K562 (cell line): Measurements from ENCODE around the gene CELA3B. TPM values are rescaled to one million over a fixed set of nuclear protein-coding genes. Genes with fewer than 3 reads are reported as not detected.

Experiments used
- ELF1 ChIP-seq: fragments of 200-800 bp; sonication (Bioruptor generic); IDR thresholded peaks from 2 replicates; pipeline ENCODE4 v1.6.1; 2016; ENCODE audit warnings: missing genetic modification characterization, missing compliant biosample characterization
- EP400 ChIP-seq: fragments of 450-650 bp; IDR thresholded peaks from 2 replicates; pipeline ENCODE4 v1.6.1; 2017; ENCODE audit warnings: antibody characterized with exemption, mild to moderate bottlenecking, moderate library complexity
- ESRRB ChIP-seq: fragments of 250-450 bp; sonication (Bioruptor Pico); IDR thresholded peaks from 2 replicates; pipeline ENCODE4 v1.5.0; 2020; ENCODE audit warnings: mild to moderate bottlenecking, moderate library complexity, borderline replicate concordance
- FOS ChIP-seq: IDR thresholded peaks from 3 replicates; pipeline ENCODE4 v1.6.1; 2011; ENCODE audit not compliant: insufficient read length; ENCODE audit errors: extremely low read depth
- HNRNPUL1 ChIP-seq: fragments of 200-400 bp; formaldehyde crosslinking; IDR thresholded peaks from 2 replicates; pipeline ENCODE4 v1.6.1; 2017; ENCODE audit warnings: low read length
- IFI16 ChIP-seq: fragments of 250-450 bp; sonication (Bioruptor Pico); IDR thresholded peaks from 2 replicates; pipeline ENCODE4 v2.1.2; 2022; ENCODE audit warnings: mild to moderate bottlenecking, inconsistent platforms
- KDM5B ChIP-seq: fragments of 200-600 bp; sonication (generic); IDR thresholded peaks from 2 replicates; pipeline ENCODE4 v1.6.1; 2012; ENCODE audit warnings: low read depth, mild to moderate bottlenecking, moderate library complexity, low read length, control low read depth, inconsistent platforms; ENCODE audit not compliant: insufficient replicate concordance
- NCOA4 ChIP-seq: fragments of 450-650 bp; IDR thresholded peaks from 2 replicates; pipeline ENCODE4 v1.6.1; 2018; ENCODE audit warnings: mild to moderate bottlenecking; ENCODE audit not compliant: partially characterized antibody
- POLR2AphosphoS2 ChIP-seq: IDR thresholded peaks from 2 replicates; pipeline ENCODE4 v1.6.1; 2012; ENCODE audit warnings: low read length, improper control_type of control experiment
- SUPT5H ChIP-seq: fragments of 450-650 bp; IDR thresholded peaks from 2 replicates; pipeline ENCODE4 v1.6.1; 2016
- WHSC1 ChIP-seq: IDR thresholded peaks from one replicate; pipeline ENCODE4 v1.6.1; 2012; ENCODE audit warnings: low read length, control low read depth, inconsistent platforms
- ZBTB40 ChIP-seq, 2 experiments: fragments of 450-650 bp in 1 of 2; sonication (generic) in 1 of 2; formaldehyde crosslinking in 1 of 2; IDR thresholded peaks; 2 replicates each; pipeline versions ENCODE4 v1.7.1 to v1.9.0; 2016 to 2022; ENCODE audit warnings: inconsistent platforms in 1 of 2, mild to moderate bottlenecking in 1 of 2, missing genetic modification reagents in 1 of 2
- polyA plus RNA-seq, 8 experiments: library from polyadenylated mRNA; depleted of rRNA in 4 of 8; stranded (reverse) in 5 of 8; unstranded in 3 of 8; fragments of >200 nt; fragmentation: Nextera tagmentation in 2 of 8; fragmentation: Illumina TruSeq in 1 of 8; extraction: Ambion mirVana in 2 of 8; extraction: Trizol in 1 of 8; gene quantifications; 2 replicates each; pipeline versions ENCODE4 v1.2.1 to v1.2.3, GENCODE V29; 2011 to 2014; ENCODE audit warnings: inconsistent platforms in 1 of 8, missing spikeins in 1 of 8
- total RNA-seq, 7 experiments: library from RNA; depleted of rRNA in 6 of 7; stranded (reverse); fragments of >200 nt in 6 of 7; fragmentation: Illumina TruSeq in 2 of 7; extraction: Trizol in 2 of 7; gene quantifications; 2 replicates each; pipeline versions ENCODE4 v1.2.1 to v1.2.3, GENCODE V29; 2011 to 2021; ENCODE audit warnings: low replicate concordance in 1 of 7
- TF ChIP-seq, protein P1 (sequence below): fragments of 250-450 bp; sonication (Bioruptor Pico); IDR thresholded peaks from 2 replicates; pipeline ENCODE4 v1.5.0; 2021; ENCODE audit warnings: mild to moderate bottlenecking, borderline replicate concordance

CELA3B gene
- total and polyA plus RNA-seq, 9 of the 15 experiments (the other 6 are each of a cell fraction or from before 2014, with no cell fraction given), result 3.1 TPM; not detected in 8

GRCh38 chr1:21937372-21938121, 39.3 kb upstream of the CELA3B start (continued):
- TF ChIP-seq ZBTB40 (IDR thresholded peaks at IDR 0.05) (peak; percentile 83), ZBTB40 (CRISPR knock-in tag; IDR thresholded peaks at IDR 0.05) (no peak), NCOA4 (peak; percentile 48), HNRNPUL1 (no peak), ELF1 (tag) (no peak), EP400 (peak; percentile 63; the same call in 1 of the 2 replicates), ESRRB (no peak), FOS (no peak), IFI16 (CRISPR knock-in tag) (no peak), SUPT5H (peak; percentile 36; the same call in 1 of the 2 replicates), WHSC1 (no peak), KDM5B (peak; percentile 55), POLR2AphosphoS2 (no peak)
- TF ChIP-seq, protein P1, sequence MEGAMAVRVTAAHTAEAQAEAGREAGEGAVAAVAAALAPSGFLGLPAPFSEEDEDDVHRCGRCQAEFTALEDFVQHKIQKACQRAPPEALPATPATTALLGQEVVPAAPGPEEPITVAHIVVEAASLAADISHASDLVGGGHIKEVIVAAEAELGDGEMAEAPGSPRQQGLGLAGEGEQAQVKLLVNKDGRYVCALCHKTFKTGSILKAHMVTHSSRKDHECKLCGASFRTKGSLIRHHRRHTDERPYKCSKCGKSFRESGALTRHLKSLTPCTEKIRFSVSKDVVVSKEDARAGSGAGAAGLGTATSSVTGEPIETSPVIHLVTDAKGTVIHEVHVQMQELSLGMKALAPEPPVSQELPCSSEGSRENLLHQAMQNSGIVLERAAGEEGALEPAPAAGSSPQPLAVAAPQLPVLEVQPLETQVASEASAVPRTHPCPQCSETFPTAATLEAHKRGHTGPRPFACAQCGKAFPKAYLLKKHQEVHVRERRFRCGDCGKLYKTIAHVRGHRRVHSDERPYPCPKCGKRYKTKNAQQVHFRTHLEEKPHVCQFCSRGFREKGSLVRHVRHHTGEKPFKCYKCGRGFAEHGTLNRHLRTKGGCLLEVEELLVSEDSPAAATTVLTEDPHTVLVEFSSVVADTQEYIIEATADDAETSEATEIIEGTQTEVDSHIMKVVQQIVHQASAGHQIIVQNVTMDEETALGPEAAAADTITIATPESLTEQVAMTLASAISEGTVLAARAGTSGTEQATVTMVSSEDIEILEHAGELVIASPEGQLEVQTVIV (CRISPR knock-in tag), result no peak
